Panc1 (cell line): ENCODE measurements around the gene POLQ. TPM values are rescaled to one million over a fixed set of nuclear protein-coding genes. Genes with fewer than 3 reads are reported as not detected.

Experiments
- ATAC-seq: fragments of 200-7000 bp; cut with Tn5 transposase; 2 replicates; pipeline ENCODE4 v1.9.1; 2020; ENCODE audit warnings: mild to moderate bottlenecking, moderate library complexity
- BruUV-seq: library from RNA; stranded (reverse); fragments of 400-500 nt; replicated peaks from 2 replicates; lab custom pipeline; 2021; lab: Mats Ljungman, UMichigan
- CTCF ChIA-PET: fragments of 300-600 bp; sonication (Branson Sonifier 250); formaldehyde crosslinking; loops from one replicate; lab custom pipeline; 2022; ENCODE audit warnings: antibody characterized with exemption; lab: Charles Lee
- POLR2A ChIA-PET: fragments of 300-600 bp; sonication (Branson Sonifier 250); formaldehyde crosslinking; loops from one replicate; lab custom pipeline; 2022; ENCODE audit warnings: antibody characterized with exemption; lab: Charles Lee
- DNase-seq: peaks from one replicate; pipeline ENCODE4 v3.0.0-alpha.2; 2010; ENCODE audit warnings: low read depth, low spot score
- H3K27ac ChIP-seq: 2 replicates; pipeline ENCODE4 v1.5.1; 2011; ENCODE audit warnings: mild to moderate bottlenecking, low read length, inconsistent platforms
- H3K27me3 ChIP-seq: fragments of 200-500 bp; sonication (Bioruptor generic); 2 replicates; pipeline ENCODE4 v1.6.0; 2014; ENCODE audit warnings: low read length, inconsistent platforms; ENCODE audit not compliant: control insufficient read depth, insufficient read depth
- H3K36me3 ChIP-seq: fragments of 200-500 bp; sonication (Bioruptor generic); 2 replicates; pipeline ENCODE4 v1.5.1; 2014; ENCODE audit warnings: inconsistent platforms, mild to moderate bottlenecking, low read length, moderate library complexity; ENCODE audit not compliant: control insufficient read depth, insufficient read depth
- H3K4me1 ChIP-seq: 2 replicates; pipeline ENCODE4 v1.5.1; 2011; ENCODE audit warnings: inconsistent platforms, mild to moderate bottlenecking, low read length, moderate library complexity; ENCODE audit not compliant: control insufficient read depth, insufficient read depth
- H3K4me3 ChIP-seq, 2 experiments: 2 replicates each; pipeline ENCODE4 v1.5.1; 2011 to 2012; ENCODE audit warnings: low read depth in 2 of 2, low read length in 2 of 2, mild to moderate bottlenecking in 2 of 2, inconsistent platforms in 1 of 2, moderate library complexity in 1 of 2
- H3K9me3 ChIP-seq: fragments of 200-500 bp; sonication (Bioruptor generic); 2 replicates; pipeline ENCODE4 v1.5.1; 2014; ENCODE audit warnings: low read depth, mild to moderate bottlenecking, inconsistent platforms, low read length, moderate library complexity; ENCODE audit not compliant: control insufficient read depth, insufficient read depth
- CTCF ChIP-seq: fragments of 450-650 bp; IDR thresholded peaks from 2 replicates; pipeline ENCODE4 v1.5.1; 2017; ENCODE audit warnings: mild to moderate bottlenecking
- POLR2AphosphoS5 ChIP-seq: IDR thresholded peaks from 2 replicates; pipeline ENCODE4 v1.6.1; 2012; ENCODE audit warnings: mild to moderate bottlenecking, low read depth, low read length, moderate library complexity
- REST ChIP-seq, 2 experiments: IDR thresholded peaks; 2 replicates each; pipeline ENCODE4 v1.6.1; 2011 to 2012; ENCODE audit warnings: low read depth in 2 of 2, control low read depth in 1 of 2, low read length in 1 of 2, mild to moderate bottlenecking in 1 of 2, moderate library complexity in 1 of 2; ENCODE audit not compliant: insufficient read depth in 1 of 2
- SIN3A ChIP-seq: IDR thresholded peaks from 2 replicates; pipeline ENCODE4 v1.6.1; 2012; ENCODE audit warnings: low read depth, mild to moderate bottlenecking, low read length, moderate library complexity, borderline replicate concordance; ENCODE audit not compliant: insufficient read depth
- TCF7L2 ChIP-seq: IDR thresholded peaks from 2 replicates; pipeline ENCODE4 v1.6.1; 2011; ENCODE audit warnings: mild to moderate bottlenecking, low read depth, low read length, inconsistent platforms
- in situ Hi-C: cut with HindIII; loops from 2 replicates; pipeline ENCODE4 v1.10.0; 2016; ENCODE audit warnings: low sequenced_read_pairs, low pct_unique_long_range_greater_than_20kb
- intact Hi-C: fragments of 100-400 bp; cut with micrococcal nuclease; formaldehyde crosslinking; loops from one replicate; pipeline ENCODE4 v1.10.0; 2022; ENCODE audit not compliant: unreplicated experiment
- total RNA-seq: library from RNA; stranded (reverse); gene quantifications from one replicate; pipeline ENCODE4 v1.2.1, GENCODE V29; 2021; ENCODE audit not compliant: unreplicated experiment

Gene POLQ
- total RNA-seq, 1 experiment from 2014 or later: 11.9 TPM

GRCh38 chr3:121488628-121489027, 57.2 kb downstream of the POLQ start:
- Histone ChIP-seq H3K36me3 (peaks cover 7% of the 10 kb centered on the region; the same call in 1 of the 2 replicates), H3K27me3 (no peaks in the 10 kb centered on the region), H3K4me1 (no peaks in the 10 kb centered on the region), H3K4me3 (no peak overlapping the region), H3K27ac (no peak overlapping the region), H3K9me3 (no peaks in the 10 kb centered on the region)
- DNase-seq (no peak), ATAC-seq (no peak)
- CTCF ChIA-PET: no interaction called here
- intact Hi-C loops (no loop called here), in situ Hi-C loops (no loop called here)
- TF ChIP-seq TCF7L2 (no peak), SIN3A (no peak), CTCF (no peak; the same call in 1 of the 2 replicates), POLR2AphosphoS5 (no peak), REST (IDR thresholded peaks at IDR 0.05; ENCODE audit: insufficient read depth in 1 of 2, low read depth in 2 of 2, low read length in 1 of 2) (no peak)
- no TSS peak for BruUV-seq
- POLR2A ChIA-PET: no interaction called here

- DNase-seq (no peak), ATAC-seq (no peak)
- CTCF ChIA-PET: no interaction called here
- Histone ChIP-seq H3K27me3 (no peaks in the 10 kb centered on the region), H3K9me3 (no peaks in the 10 kb centered on the region), H3K4me1 (no peaks in the 10 kb centered on the region), H3K4me3 (no peak overlapping the region), H3K27ac (no peak overlapping the region), H3K36me3 (no peaks in the 10 kb centered on the region)
- POLR2A ChIA-PET: no interaction called here
- in situ Hi-C loops (no loop called here), intact Hi-C loops (no loop called here)
- no TSS peak for BruUV-seq
- no peak for TF ChIP-seq TCF7L2
- TF ChIP-seq REST (IDR thresholded peaks at IDR 0.05; ENCODE audit: insufficient read depth in 1 of 2, low read depth in 2 of 2, low read length in 1 of 2): no peak
- TF ChIP-seq SIN3A: no peak
- TF ChIP-seq CTCF: no peak
- no peak for TF ChIP-seq POLR2AphosphoS5
Measured at GRCh38 chr3:121483290-121483689, 62.5 kb downstream of the POLQ start.
